PC-3 (cell line): Measurements from ENCODE around the gene KRTAP12-2.

Source experiments
- CTCF ChIP-seq: fragments of 300-600 bp; sonication (generic); conservative IDR thresholded peaks from 2 replicates; pipeline ENCODE4 v1.5.1; 2017; ENCODE audit warnings: antibody characterized with exemption, low read depth, mild to moderate bottlenecking, low read length
- EZH2 ChIP-seq: fragments of 300-600 bp; sonication (generic); IDR thresholded peaks from one replicate; pipeline ENCODE4 v1.6.1; 2017; ENCODE audit warnings: antibody characterized with exemption, mild to moderate bottlenecking, low read length; ENCODE audit not compliant: unreplicated experiment
- EZH2phosphoT487 ChIP-seq: fragments of 300-600 bp; sonication (generic); IDR thresholded peaks from 2 replicates; pipeline ENCODE4 v1.6.1; 2018; ENCODE audit warnings: mild to moderate bottlenecking, antibody characterized with exemption, low read length, borderline replicate concordance

GRCh38 chr21:44654576-44655175 is 12.1 kb downstream of the KRTAP12-2 start, which contains the start of gene KRTAP12-4:
- no peak for TF ChIP-seq CTCF
- no peak for TF ChIP-seq EZH2phosphoT487
- TF ChIP-seq EZH2 = no peak
